Measurements from ENCODE around the gene LDLRAD2. TPM values are rescaled to one million over a fixed set of nuclear protein-coding genes. Genes with fewer than 3 reads are reported as not detected.

Gene LDLRAD2
- total RNA-seq, 4 donors from 2014 or later: 0.22 TPM; not detected in 3

DNA sequence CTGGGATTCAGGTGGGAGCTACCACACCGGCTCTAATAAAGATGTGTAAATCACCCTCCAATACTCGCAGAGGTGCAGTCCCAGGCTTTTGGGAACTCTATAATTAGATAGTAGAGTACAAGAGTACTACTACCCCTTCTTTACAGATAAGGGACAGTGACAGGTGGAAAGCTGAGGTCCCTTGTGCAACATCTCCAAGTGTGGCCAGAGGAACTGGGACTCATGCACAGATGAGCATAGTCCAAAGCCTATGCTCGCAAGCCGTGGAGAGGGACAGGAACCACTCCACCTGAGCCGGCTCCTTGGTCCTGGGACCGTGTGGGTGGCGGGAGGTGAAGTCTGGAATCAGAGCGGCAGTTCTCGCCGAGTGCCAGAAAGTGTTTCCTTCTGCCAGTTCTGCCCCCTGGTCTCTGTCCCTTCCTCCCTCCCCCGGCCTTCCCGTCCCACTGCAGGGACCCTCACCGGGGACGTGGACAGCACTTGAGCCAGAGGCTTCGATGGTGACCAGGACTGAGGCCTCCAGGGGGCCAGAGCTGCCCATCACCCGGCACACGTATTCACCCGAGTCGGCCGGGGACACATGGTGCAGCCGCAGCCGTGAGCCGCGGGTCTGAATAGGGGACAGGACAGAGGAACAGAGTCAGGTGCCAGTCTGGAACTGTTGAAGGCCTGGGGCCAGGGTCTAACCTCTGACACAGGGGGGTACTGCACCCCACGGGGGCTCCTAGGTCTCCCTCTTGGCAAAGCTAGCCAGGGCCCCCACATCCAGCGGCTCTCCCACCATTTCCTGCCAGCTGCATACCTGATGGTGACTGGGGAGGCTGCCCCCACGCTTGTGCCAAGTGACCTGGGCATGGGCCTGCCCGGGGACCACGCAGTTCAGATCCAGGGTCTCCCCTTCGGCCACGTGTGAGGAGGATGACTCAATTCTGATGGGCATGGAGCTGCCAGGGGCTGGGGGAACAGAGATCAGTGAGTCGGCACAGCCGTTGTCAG lies 33.9 kb downstream of the LDLRAD2 start:
- intact Hi-C loops (cut with DNase I): no loop called here
- H3K4me1 ChIP-seq: no peaks in the 10 kb centered on the region
- no peaks in the 10 kb centered on the region for H3K9me3 ChIP-seq
- H3K36me3 ChIP-seq: peaks cover 88% of the 10 kb centered on the region in 2 donors
- no peak overlapping the region for H3K4me3 ChIP-seq (replicated peaks in 1 of 3)
- WGBS, 2 donors: 91 to 93% methylated on average over 27 to 31 of the region's 33 CpGs
- TF ChIP-seq CTCF (IDR thresholded peaks at IDR 0.05) (no peak), POLR2A (IDR thresholded peaks at IDR 0.05) (no peak)
- H3K27me3 ChIP-seq: no peaks in the 10 kb centered on the region
- H3K27ac ChIP-seq: no peak overlapping the region
- no peak for DNase-seq

- H3K36me3 ChIP-seq: peaks cover 88 to 89% of the 10 kb centered on the region in 2 donors
- H3K27me3 ChIP-seq: no peaks in the 10 kb centered on the region
- intact Hi-C loops (cut with DNase I): no loop called here
- no peaks in the 10 kb centered on the region for H3K4me1 ChIP-seq
- no peaks in the 10 kb centered on the region for H3K9me3 ChIP-seq
- no peak for DNase-seq
- H3K27ac ChIP-seq: no peak overlapping the region
- TF ChIP-seq CTCF (IDR thresholded peaks at IDR 0.05) (no peak), POLR2A (IDR thresholded peaks at IDR 0.05) (no peak)
- 91 to 94% methylated on average over 46 to 47 of the region's 47 CpGs for WGBS, 2 donors
- H3K4me3 ChIP-seq (replicated peaks in 1 of 3): no peak overlapping the region
Observed at GRCh38 chr1:21847223-21848205, 35.4 kb downstream of the LDLRAD2 start.

- Histone ChIP-seq H3K27ac (no peak overlapping the region), H3K4me3 (replicated peaks in 1 of 3) (no peak overlapping the region), H3K36me3 (peaks cover 86 to 87% of the 10 kb centered on the region in 2 donors), H3K27me3 (no peaks in the 10 kb centered on the region), H3K9me3 (no peaks in the 10 kb centered on the region), H3K4me1 (no peaks in the 10 kb centered on the region)
- 90 to 97% methylated on average over 11 to 17 of the region's 17 CpGs for WGBS, 2 donors
- intact Hi-C loops (cut with DNase I): no loop called here
- TF ChIP-seq POLR2A (IDR thresholded peaks at IDR 0.05) (no peak), CTCF (IDR thresholded peaks at IDR 0.05) (no peak)
- DNase-seq: no peak
Observed at GRCh38 chr1:21848524-21849174, 36.6 kb downstream of the LDLRAD2 start.

GRCh38 chr1:21849909-21850576 lies 38.0 kb downstream of the LDLRAD2 start:
- intact Hi-C loops (cut with DNase I): no loop called here
- Histone ChIP-seq H3K27ac (no peak overlapping the region), H3K27me3 (no peaks in the 10 kb centered on the region), H3K9me3 (no peaks in the 10 kb centered on the region), H3K4me1 (no peaks in the 10 kb centered on the region), H3K36me3 (peaks cover 90 to 92% of the 10 kb centered on the region in 2 donors), H3K4me3 (replicated peaks in 1 of 3) (no peak overlapping the region)
- TF ChIP-seq POLR2A (IDR thresholded peaks at IDR 0.05) (no peak), CTCF (IDR thresholded peaks at IDR 0.05) (no peak)
- 92 to 94% methylated on average over 23 to 26 of the region's 30 CpGs for WGBS, 2 donors
- no peak for DNase-seq

All from thyroid gland (tissue), 4 donors.